Lower leg skin (tissue), 3 donors: Measurements from ENCODE around the gene ARNT2.

ENCODE experiments used
- POLR2A ChIP-seq, 2 donors: fragments of 450-650 bp; IDR thresholded peaks; one replicate each; pipeline ENCODE4 v1.6.1; 2016 to 2017; ENCODE audit warnings: antibody characterized with exemption in 2 of 2, mild to moderate bottlenecking in 1 of 2, moderate library complexity in 1 of 2
- TF ChIP-seq, protein P1 (sequence below), 3 donors: fragments of 450-650 bp; IDR thresholded peaks; one replicate each; pipeline ENCODE4 v1.5.1; 2016; ENCODE audit warnings: antibody characterized with exemption in 3 of 3, mild to moderate bottlenecking in 3 of 3, moderate library complexity in 2 of 3

DNA sequence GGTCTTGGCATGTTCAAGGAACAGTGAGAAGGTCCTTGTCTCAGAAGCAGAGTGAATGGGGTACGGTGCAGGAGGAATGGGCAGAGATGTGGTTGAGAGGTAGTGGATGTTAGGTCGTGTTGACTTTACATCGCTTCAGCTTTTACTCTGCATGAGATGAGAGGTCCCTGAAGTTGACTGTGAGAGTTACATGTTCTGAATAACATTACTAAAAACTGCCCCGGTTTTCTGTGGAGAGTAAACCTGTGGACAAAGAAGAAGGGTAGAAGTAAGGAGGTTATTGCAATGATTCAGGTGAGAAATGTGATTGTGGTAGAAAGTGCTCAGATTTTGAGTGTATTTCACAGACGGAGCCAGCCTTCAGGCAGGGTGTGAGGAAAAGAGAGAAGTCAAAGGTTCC lies 105.6 kb downstream of the ARNT2 start:
- TF ChIP-seq, protein P1, sequence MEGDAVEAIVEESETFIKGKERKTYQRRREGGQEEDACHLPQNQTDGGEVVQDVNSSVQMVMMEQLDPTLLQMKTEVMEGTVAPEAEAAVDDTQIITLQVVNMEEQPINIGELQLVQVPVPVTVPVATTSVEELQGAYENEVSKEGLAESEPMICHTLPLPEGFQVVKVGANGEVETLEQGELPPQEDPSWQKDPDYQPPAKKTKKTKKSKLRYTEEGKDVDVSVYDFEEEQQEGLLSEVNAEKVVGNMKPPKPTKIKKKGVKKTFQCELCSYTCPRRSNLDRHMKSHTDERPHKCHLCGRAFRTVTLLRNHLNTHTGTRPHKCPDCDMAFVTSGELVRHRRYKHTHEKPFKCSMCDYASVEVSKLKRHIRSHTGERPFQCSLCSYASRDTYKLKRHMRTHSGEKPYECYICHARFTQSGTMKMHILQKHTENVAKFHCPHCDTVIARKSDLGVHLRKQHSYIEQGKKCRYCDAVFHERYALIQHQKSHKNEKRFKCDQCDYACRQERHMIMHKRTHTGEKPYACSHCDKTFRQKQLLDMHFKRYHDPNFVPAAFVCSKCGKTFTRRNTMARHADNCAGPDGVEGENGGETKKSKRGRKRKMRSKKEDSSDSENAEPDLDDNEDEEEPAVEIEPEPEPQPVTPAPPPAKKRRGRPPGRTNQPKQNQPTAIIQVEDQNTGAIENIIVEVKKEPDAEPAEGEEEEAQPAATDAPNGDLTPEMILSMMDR (IDR thresholded peaks at IDR 0.05), result no peak
- TF ChIP-seq POLR2A (IDR thresholded peaks at IDR 0.05), result no peak
